GM18502 (cell line): ENCODE measurements around the gene GDF7.
A peak's percentile ranks its signal among the peaks of the same experiment; 100 is the strongest.

Source experiments
- ATAC-seq: cut with Tn5 transposase; IDR thresholded peaks from one replicate; pipeline ENCODE4 v1.9.1; 2021; ENCODE audit warnings: mild to moderate bottlenecking; ENCODE audit not compliant: unreplicated experiment, poor library complexity

Gene GDF7

GRCh38 chr2:20656561-20656960 lies 10.4 kb upstream of the GDF7 start:
- ATAC-seq: no peak

GRCh38 chr2:20657522-20658235 lies 9.3 kb upstream of the GDF7 start:
- ATAC-seq: no peak

GRCh38 chr2:20660506-20661420 lies 6.2 kb upstream of the GDF7 start:
- ATAC-seq: no peak

- peak; percentile 72 for ATAC-seq
Observed at GRCh38 chr2:20661421-20662307, 5.3 kb upstream of the GDF7 start.

- no peak for ATAC-seq
Observed at GRCh38 chr2:20662308-20662937, 4.5 kb upstream of the GDF7 start.

- ATAC-seq: no peak
Observed at GRCh38 chr2:20663196-20664070, 3.5 kb upstream of the GDF7 start.

GRCh38 chr2:20664071-20664390 lies 2.9 kb upstream of the GDF7 start:
- no peak for ATAC-seq

GRCh38 chr2:20664431-20665242 lies 2.3 kb upstream of the GDF7 start:
- no peak for ATAC-seq

GRCh38 chr2:20665243-20666004 lies 1.5 kb upstream of the GDF7 start:
- ATAC-seq: no peak

- ATAC-seq: peak; percentile 10
Observed at GRCh38 chr2:20666005-20666303, 990 bp upstream of the GDF7 start.

- peak; percentile 34 for ATAC-seq
Observed at GRCh38 chr2:20667151-20667530, 197 bp downstream of the GDF7 start.

GRCh38 chr2:20667531-20668401 lies 822 bp downstream of the GDF7 start:
- peak; percentile 28 for ATAC-seq

GRCh38 chr2:20668451-20668850 lies 1.5 kb downstream of the GDF7 start:
- no peak for ATAC-seq

- no peak for ATAC-seq
Observed at GRCh38 chr2:20668871-20669475, 2.0 kb downstream of the GDF7 start.

- ATAC-seq: no peak
Observed at GRCh38 chr2:20669562-20670314, 2.8 kb downstream of the GDF7 start.
